GM12873 (cell line): ENCODE data around the gene DDR1.

Source experiments
- CTCF ChIP-seq: IDR thresholded peaks from 2 replicates; pipeline ENCODE4 v1.5.1; 2012; ENCODE audit warnings: low read depth, mild to moderate bottlenecking, moderate library complexity, low read length, control low read depth; ENCODE audit not compliant: insufficient read depth; ENCODE audit errors: missing control alignments

The DDR1 gene

GRCh38 chr6:30844118-30844535, 40.2 kb upstream of the DDR1 start:
- TF ChIP-seq CTCF, result no peak

- no peak for TF ChIP-seq CTCF
These were observed 39.1 kb upstream of the DDR1 start for GRCh38 chr6:30845183-30845582.

- no peak for TF ChIP-seq CTCF
These were observed 36.8 kb upstream of the DDR1 start for GRCh38 chr6:30847421-30847970.

GRCh38 chr6:30847971-30848436, 36.3 kb upstream of the DDR1 start:
- no peak for TF ChIP-seq CTCF

- no peak for TF ChIP-seq CTCF
These were observed 34.2 kb upstream of the DDR1 start for GRCh38 chr6:30849903-30850651.

GRCh38 chr6:30854285-30855040, 29.9 kb upstream of the DDR1 start:
- TF ChIP-seq CTCF, result no peak

- TF ChIP-seq CTCF, result no peak
These were observed 28.8 kb upstream of the DDR1 start for GRCh38 chr6:30855429-30856075.
